GM18867 (cell line): Measurements from ENCODE around the gene ABI2.
"Not testable (repeated sequence)": the region's sequence is repeated elsewhere in the genome, so short reads cannot be mapped to it uniquely, and the experiment has no call there.

Experiments
- ATAC-seq: cut with Tn5 transposase; IDR thresholded peaks from one replicate; pipeline ENCODE4 v1.9.1; 2021; ENCODE audit warnings: mild to moderate bottlenecking, moderate library complexity; ENCODE audit not compliant: unreplicated experiment

Gene ABI2

GRCh38 chr2:203427061-203427460 is 98.9 kb downstream of the ABI2 start:
- no peak for ATAC-seq

DNA sequence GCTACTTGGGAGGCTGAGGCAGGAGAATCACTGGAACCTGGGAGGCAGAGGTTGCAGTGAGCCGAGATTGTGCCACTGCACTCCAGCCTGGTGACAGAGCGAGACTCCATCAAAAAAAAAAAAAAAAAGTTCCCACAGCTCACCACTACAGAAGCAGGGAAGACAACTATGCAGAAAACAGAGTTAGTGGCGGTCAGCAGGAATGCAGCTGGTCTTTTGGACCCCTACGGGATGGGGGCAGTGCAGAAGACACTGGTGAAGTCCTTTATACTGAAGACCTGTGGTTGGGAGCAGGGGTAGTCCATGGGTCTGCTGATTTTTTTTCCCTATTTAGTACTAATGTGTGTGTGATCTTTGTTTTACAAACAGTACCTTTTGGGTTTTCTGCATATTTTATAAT is 101.4 kb downstream of the ABI2 start:
- not testable (repeated sequence) for ATAC-seq

DNA sequence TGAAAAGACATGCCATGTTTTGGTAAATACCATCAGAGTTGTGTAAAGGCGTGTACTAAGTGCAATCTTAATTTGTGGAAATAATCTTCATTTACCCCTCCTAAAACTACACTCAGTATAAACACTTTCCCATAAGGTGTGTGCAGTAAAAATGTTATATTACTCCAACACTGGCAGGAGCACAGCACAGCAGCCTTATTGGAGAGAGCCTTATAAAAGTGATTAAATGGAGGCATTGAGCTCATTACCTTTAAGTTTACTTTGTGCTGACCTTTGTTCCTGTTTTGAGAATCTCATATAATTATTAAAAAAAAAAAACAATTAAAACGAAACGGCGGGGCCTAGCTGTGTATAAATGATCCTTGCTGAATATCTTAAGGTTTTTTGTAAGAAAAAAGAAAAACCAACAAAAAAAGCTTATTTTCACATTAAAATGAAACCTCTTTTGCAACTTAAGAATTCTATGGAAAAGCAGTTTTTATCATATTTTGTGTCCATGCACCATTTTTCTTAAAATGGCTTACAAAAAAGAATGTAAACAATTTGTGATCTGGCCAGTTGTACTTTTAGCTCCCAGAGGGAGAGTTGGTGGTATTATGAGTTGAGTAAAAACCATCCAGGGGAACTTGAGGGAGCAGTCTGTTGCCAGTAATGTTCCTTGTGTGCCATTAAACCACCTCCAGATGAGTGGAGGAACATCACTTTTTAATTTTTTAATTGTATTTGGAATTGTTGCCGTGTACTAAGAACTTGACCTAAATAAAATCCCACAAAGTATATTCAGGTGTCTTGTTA is 103.4 kb downstream of the ABI2 start:
- no peak for ATAC-seq

- no peak for ATAC-seq
These were observed 104.6 kb downstream of the ABI2 start for GRCh38 chr2:203432811-203433210.

DNA sequence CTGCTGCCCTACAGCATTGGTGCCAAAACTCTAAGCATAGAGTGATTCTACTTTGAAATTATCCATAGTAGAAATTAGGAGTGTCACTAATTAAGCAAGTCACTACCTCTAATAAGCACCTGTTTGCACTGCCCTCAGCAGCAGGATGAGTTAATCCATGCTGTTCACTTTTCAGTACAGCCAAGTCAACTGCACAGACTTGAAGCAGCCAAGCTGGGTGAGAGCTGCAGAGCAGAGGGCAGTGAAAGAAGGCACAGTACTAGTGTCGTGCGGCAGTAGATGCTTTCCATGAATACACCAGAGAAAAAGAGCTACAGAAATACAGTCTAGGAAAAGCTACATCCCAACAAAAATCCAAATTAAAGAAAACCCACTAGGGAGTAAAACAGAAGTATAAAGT is 108.3 kb downstream of the ABI2 start:
- ATAC-seq = no peak

DNA sequence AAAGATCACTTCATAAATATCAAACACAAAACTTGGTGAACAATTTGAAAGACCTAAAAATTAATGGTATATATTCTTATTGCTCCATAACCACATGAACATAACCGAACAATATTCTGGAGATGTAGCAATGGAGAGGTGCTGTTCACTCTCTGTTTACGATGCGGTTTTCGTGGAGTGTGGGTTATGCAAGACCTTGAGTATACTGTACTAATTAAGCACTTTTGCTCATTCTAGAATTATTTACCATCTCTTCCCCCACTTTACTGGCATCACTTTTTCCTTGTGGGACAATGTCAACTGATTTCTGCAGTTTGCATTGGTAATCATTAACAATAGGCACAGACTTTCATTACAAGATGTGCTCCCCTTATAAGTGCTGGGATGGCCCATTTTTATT is 109.3 kb downstream of the ABI2 start:
- ATAC-seq = no peak

- ATAC-seq = no peak
These were observed 110.3 kb downstream of the ABI2 start for GRCh38 chr2:203438528-203438927.

DNA sequence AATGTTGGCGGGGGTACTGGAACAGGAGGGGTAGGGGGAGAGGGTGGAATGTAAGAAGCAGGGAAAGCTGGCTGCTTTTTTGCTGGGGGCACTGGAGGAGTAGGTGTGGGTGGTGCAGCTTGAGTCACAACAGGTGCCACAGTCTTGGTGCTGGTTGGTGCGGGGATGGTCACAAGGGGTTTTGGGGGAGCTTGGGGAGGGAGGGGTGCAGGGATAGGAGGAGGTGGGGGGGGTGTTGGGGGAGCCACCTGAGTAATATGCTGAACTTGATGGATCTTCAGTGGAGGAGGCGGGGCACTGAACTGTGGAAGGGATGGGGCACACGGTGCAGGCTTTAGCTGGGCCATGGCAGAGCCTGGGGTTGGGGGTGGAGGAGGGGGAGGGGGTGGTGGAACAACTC is 112.5 kb downstream of the ABI2 start:
- ATAC-seq = no peak

DNA sequence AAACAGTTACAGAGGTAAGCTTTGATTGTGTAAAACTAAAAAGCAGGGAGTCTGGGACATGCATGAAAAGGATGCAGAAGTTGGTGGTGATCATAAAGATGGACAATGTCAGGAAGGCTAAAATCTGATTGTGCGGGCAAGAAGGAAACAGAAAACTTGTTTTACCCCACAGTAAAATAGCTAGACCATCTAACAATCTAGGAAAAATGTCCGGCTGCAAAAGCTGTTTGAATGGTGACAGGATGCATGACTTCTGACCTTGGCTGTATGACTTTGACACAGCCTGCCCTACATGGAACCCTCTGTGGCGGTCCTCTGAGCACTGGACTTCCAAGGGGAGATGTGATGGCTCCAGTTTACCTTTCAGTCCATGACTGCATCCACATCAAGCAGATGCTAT is 113.3 kb downstream of the ABI2 start:
- ATAC-seq = no peak

- no peak for ATAC-seq
These were observed 114.3 kb downstream of the ABI2 start for GRCh38 chr2:203442463-203442862.

- ATAC-seq = no peak
These were observed 116.5 kb downstream of the ABI2 start for GRCh38 chr2:203444738-203445137.

DNA sequence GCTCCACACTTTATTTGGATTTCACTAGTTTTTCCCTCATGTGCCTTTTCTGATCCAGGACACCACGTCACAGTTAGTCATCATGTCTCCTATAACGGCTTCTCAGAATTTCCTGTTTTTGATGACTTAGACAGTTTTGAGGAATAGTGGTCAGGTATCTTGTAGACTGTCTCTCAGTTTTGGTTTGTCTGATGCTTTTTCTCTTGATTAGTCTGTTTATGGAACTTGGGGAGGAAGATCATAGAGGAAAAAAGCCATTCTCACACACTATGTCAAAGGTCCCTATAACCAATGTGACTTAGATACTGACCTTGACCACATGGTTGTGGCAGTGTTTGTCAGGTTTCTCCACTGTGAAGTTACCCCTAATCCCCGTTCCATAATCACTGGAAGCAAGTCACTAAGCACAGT is 117.9 kb downstream of the ABI2 start:
- ATAC-seq = no peak

- no peak for ATAC-seq
These were observed 118.6 kb downstream of the ABI2 start for GRCh38 chr2:203446780-203447179.

GRCh38 chr2:203450561-203450960 is 122.4 kb downstream of the ABI2 start:
- ATAC-seq = no peak

DNA sequence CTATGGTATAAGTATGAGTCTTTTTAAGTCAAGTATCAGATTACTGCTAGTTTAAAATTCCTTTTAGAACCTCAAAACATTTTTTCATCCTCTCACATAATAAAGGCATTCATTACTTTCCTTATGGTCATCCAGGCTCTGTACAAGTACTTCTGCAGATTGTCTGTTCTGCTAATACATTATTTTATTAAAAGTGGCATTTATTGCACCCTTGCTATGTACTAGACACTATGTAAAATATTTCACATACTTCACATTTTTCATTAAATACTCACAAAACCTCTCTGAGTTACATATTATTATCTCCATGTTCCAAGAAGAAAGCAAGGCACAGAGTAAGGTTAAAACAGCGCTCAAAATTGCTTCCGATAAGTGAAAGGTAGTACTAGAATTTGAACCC is 122.8 kb downstream of the ABI2 start:
- ATAC-seq = no peak

GRCh38 chr2:203451689-203452088 is 123.5 kb downstream of the ABI2 start:
- ATAC-seq = no peak

- ATAC-seq = peak; percentile 58
These were observed 125.8 kb downstream of the ABI2 start for GRCh38 chr2:203453858-203454451.

DNA sequence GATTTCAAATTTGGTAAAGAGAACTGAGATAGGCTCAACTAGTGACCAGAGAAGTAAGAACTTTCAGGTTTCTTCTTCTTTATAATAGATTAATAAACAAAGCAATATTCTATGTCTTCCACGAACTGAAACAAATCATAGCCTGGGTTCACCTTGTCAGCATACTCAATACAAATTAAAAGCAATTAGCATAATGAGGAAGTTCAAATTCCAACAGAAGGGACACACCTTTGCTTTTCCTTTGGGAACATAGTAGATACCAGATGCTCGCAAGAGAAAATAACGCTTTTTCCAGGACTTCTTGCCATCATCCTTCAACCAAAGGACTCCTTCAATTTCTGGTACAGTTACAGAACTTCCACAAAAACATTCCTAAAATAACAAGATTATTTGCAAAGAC is 127.0 kb downstream of the ABI2 start:
- no peak for ATAC-seq

DNA sequence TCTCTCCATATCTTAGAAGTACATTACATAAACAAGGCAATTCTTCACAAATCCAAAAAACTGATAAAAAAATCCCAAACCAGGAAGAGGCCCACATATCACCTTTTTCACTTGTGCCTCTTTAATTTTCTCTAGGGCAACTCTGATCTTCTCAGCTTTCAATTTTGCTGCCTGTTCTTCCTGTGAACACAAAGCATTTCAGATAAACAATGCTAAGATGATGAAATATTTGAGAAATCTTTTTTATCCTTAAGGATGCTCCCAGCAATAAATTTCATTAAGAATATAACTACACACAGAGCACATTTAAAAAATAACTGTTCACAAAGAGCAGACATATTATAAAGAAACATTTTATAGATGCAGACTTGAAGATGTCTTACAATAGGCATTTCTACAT is 133.6 kb downstream of the ABI2 start:
- no peak for ATAC-seq

GRCh38 chr2:203462308-203462707 is 134.1 kb downstream of the ABI2 start:
- no peak for ATAC-seq

- ATAC-seq = no peak
These were observed 135.1 kb downstream of the ABI2 start for GRCh38 chr2:203463266-203463678.

DNA sequence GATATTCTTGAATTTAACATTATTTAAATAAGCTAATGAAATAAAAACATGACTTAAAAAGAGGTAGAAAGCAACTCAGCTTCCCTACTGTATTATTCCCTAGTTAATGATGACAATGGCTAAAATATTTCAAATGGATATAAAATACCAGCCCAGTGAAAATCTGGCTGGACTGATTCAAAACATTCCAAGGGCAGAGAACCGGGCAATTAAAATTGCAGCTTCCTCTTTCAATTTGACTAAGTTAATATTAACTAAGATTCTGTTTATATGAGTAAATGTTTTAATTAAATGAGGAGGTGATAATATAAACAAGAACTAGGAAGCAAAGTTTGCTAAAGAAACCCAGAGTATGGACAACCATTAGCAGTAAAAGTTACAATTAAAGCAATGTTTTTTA is 141.4 kb downstream of the ABI2 start:
- ATAC-seq = no peak

DNA sequence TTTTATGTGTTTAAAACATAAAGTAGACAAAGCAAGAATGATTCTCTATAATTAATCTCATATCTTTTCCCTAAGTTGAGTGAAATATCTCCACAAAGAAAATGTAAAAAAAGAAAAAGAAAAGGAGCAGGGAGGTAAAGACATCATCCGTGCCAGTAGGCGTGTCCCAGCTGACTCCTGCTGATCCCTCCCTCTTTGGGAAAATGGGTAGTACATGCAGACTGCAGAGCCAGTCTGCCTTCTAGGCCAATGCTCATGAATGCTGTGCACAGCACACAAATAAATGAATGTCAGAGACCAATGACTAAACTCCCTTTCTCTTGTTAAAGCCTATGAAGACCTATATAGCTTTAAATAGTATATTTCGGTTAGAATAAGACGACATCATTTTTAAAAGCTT is 142.2 kb downstream of the ABI2 start:
- no peak for ATAC-seq
